Subcutaneous abdominal adipose tissue (tissue), 5 donors: Measurements from ENCODE around the gene PCDH11X.
"Not testable (repeated sequence)": the region's sequence is repeated elsewhere in the genome, so short reads cannot be mapped to it uniquely, and the experiment has no call there.

Experiments
- H3K27ac ChIP-seq: one replicate; pipeline ENCODE4 v1.7.0; 2013; ENCODE audit warnings: low read depth, mild to moderate bottlenecking, inconsistent platforms, low read length, moderate library complexity
- H3K27me3 ChIP-seq, 5 donors: one replicate each; pipeline ENCODE4 v1.7.0; 2013; ENCODE audit warnings: low read length in 5 of 5, inconsistent platforms in 1 of 5; ENCODE audit not compliant: control insufficient read depth in 5 of 5, insufficient read depth in 4 of 5
- H3K36me3 ChIP-seq, 5 donors: one replicate each; pipeline ENCODE4 v1.7.0; 2013; ENCODE audit warnings: low read length in 5 of 5; ENCODE audit not compliant: control insufficient read depth in 5 of 5, insufficient read depth in 5 of 5
- H3K4me1 ChIP-seq, 5 donors: one replicate each; pipeline ENCODE4 v1.7.0; 2013; ENCODE audit warnings: low read length in 5 of 5, mild to moderate bottlenecking in 3 of 5, moderate library complexity in 1 of 5; ENCODE audit not compliant: control insufficient read depth in 5 of 5, insufficient read depth in 5 of 5
- H3K4me3 ChIP-seq, 5 donors: one replicate each; pipeline ENCODE4 v1.7.0; 2013; ENCODE audit warnings: low read length in 5 of 5, low read depth in 1 of 5
- H3K9ac ChIP-seq, 5 donors: one replicate each; pipeline ENCODE4 v1.7.0; 2013; ENCODE audit warnings: low read length in 5 of 5, mild to moderate bottlenecking in 4 of 5, moderate library complexity in 3 of 5
- H3K9me3 ChIP-seq, 5 donors: one replicate each; pipeline ENCODE4 v1.7.0; 2013; ENCODE audit warnings: low read length in 5 of 5; ENCODE audit not compliant: control insufficient read depth in 5 of 5
- donor health status: healthy.
- donor health status: healthy.
- donor health status: healthy.
- donor health status: healthy.
- donor health status: healthy.

The PCDH11X gene

DNA sequence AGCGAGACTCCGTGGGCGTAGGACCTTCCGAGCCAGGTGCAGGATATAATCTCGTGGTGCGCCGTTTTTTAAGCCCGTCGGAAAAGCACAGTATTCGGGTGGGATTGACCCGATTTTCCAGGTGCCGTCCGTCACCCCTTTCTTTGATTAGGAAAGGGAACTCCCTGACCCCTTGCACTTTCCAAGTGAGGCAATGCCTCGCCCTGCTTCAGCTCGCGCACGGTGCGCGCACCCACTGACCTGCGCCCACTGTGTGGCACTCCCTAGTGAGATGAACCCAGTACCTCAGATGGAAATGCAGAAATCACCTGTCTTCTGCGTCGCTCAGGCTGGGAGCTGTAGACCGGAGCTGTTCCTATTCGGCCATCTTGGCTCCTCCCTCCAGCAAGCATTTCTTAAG lies 46.1 kb downstream of the PCDH11X start:
- H3K4me1 ChIP-seq, H3K4me3 ChIP-seq, H3K36me3 ChIP-seq, H3K27me3 ChIP-seq, H3K9me3 ChIP-seq, H3K27ac ChIP-seq, H3K9ac ChIP-seq: not testable (repeated sequence)
